ENCODE data around the gene DNAI4.
"Not testable (repeated sequence)": the region's sequence is repeated elsewhere in the genome, so short reads cannot be mapped to it uniquely, and the experiment has no call there.

DNAI4 gene

GRCh38 chr1:66824771-66825170 is 99.9 kb downstream of the DNAI4 start:
- DNase-seq, result no peak

GRCh38 chr1:66809736-66810326 is 114.8 kb downstream of the DNAI4 start:
- DNase-seq, result no peak

- no peak for DNase-seq
These were observed 115.4 kb downstream of the DNAI4 start for GRCh38 chr1:66809245-66809644.

- not testable (repeated sequence) for DNase-seq
These were observed 128.8 kb downstream of the DNAI4 start for GRCh38 chr1:66795839-66796238.

GRCh38 chr1:66791621-66792610 is 132.7 kb downstream of the DNAI4 start:
- DNase-seq, result no peak

GRCh38 chr1:66788231-66788939 is 136.3 kb downstream of the DNAI4 start:
- no peak for DNase-seq

GRCh38 chr1:66787641-66788040 is 137.0 kb downstream of the DNAI4 start:
- DNase-seq, result no peak

- not testable (repeated sequence) for DNase-seq
These were observed 138.9 kb downstream of the DNAI4 start for GRCh38 chr1:66785800-66786199.

GRCh38 chr1:66779475-66780078 is 145.1 kb downstream of the DNAI4 start:
- no peak for DNase-seq

GRCh38 chr1:66778969-66779368 is 145.7 kb downstream of the DNAI4 start:
- no peak for DNase-seq

GRCh38 chr1:66778266-66778665 is 146.4 kb downstream of the DNAI4 start:
- no peak for DNase-seq

- DNase-seq, result no peak
These were observed 146.8 kb downstream of the DNAI4 start for GRCh38 chr1:66777831-66778230.

- DNase-seq, result no peak
These were observed 149.0 kb downstream of the DNAI4 start for GRCh38 chr1:66775646-66776045.

- DNase-seq, result no peak
These were observed 150.2 kb downstream of the DNAI4 start for GRCh38 chr1:66774438-66774837.

GRCh38 chr1:66773227-66773626 is 151.4 kb downstream of the DNAI4 start:
- no peak for DNase-seq

GRCh38 chr1:66770694-66771093 is 154.0 kb downstream of the DNAI4 start:
- DNase-seq, result no peak

- DNase-seq, result no peak
These were observed 154.4 kb downstream of the DNAI4 start for GRCh38 chr1:66770240-66770639.

GRCh38 chr1:66769512-66770229 is 155.0 kb downstream of the DNAI4 start:
- DNase-seq, result no peak

- DNase-seq, result no peak
These were observed 155.7 kb downstream of the DNAI4 start for GRCh38 chr1:66768965-66769364.

GRCh38 chr1:66767626-66768025 is 157.0 kb downstream of the DNAI4 start:
- DNase-seq, result no peak

- peak; percentile 20 for DNase-seq
These were observed 159.6 kb downstream of the DNAI4 start for GRCh38 chr1:66764994-66765578.
